ENCODE results near the gene PIGS. TPM values are rescaled to one million over a fixed set of nuclear protein-coding genes. Genes with fewer than 3 reads are reported as not detected.

PIGS gene
- total RNA-seq, 2 experiments from 2014 or later: 61.0 to 66.2 TPM

DNA sequence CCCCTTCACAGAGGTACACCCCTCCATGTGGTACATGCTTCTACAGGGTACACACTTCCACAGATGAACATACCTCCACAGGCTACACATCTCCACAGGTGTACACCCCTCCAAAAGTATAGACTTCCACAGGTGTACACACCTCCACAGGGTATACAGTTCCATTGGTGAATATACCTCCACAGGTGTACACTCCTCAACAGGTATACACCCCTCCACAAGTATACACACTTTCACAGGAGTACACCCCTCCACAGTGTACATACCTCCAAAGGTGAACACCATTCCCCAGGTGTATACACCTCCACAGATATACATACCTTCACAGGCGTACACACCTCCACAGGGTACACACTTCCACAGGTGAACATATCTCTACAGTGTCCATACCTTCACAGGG, 55.8 kb downstream of the PIGS start:
- no peak for DNase-seq
- Mint-ChIP-seq H3K27me3 (peaks cover 22% of the 10 kb centered on the region), H3K36me3 (no peaks in the 10 kb centered on the region), H3K9me3 (ENCODE audit: low read depth) (peaks cover 4% of the 10 kb centered on the region), H3K27ac (no peak overlapping the region), H3K4me3 (no peak overlapping the region), H3K4me1 (peaks cover 9% of the 10 kb centered on the region)
- CTCF ChIA-PET: no interaction called here
- ATAC-seq: no peak

DNA sequence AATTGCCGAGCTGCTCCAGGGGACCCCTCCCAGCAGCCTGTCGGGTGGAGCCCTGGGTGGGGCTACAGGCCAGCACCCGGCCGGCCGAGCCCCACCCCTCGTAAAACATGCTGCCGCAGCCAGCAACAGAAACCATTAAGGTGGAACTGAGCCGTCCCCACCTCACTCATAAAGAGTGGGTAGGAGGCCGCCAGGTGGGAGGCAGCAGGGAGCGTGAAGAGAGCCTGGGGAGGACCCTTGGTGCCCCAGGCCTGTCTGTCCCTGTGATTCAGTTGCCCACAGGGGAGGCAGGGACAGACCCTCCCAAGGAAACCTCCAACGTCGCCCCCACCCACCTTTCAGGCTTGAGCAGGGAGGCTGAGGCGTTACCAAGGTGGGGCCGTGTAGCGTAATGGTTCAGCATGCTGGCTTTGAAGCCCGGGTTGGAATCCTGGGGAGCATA, 56.7 kb downstream of the PIGS start:
- peaks cover 8% of the 10 kb centered on the region for H3K4me1 Mint-ChIP-seq
- H3K9me3 Mint-ChIP-seq (ENCODE audit: low read depth): peaks cover 4% of the 10 kb centered on the region
- H3K27me3 Mint-ChIP-seq: peaks cover 26% of the 10 kb centered on the region
- no peak overlapping the region for H3K27ac Mint-ChIP-seq
- DNase-seq (no peak), ATAC-seq (no peak)
- H3K4me3 Mint-ChIP-seq: no peak overlapping the region
- H3K36me3 Mint-ChIP-seq: no peaks in the 10 kb centered on the region
- CTCF ChIA-PET: no interaction called here

DNA sequence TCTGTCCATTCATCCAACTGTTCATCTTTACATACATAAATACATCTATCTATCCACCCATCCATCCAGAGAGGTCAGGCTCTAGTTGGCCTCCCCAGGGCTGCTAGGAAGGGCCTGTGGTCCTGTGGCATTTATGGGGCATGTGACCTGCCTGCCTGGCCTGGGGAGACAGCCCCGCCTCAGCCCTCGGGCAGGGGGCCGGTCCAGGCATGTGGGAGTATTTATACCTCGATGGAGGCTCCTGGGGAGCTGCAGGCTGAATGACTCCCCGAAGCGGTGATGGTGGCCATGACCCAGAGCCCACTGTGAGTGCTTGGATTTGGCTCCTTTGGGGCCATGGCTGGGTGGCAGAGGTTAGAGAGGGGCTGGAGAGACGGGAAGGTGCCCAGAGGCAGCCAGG, 57.8 kb downstream of the PIGS start:
- CTCF ChIA-PET: no interaction called here
- H3K27ac Mint-ChIP-seq: no peak overlapping the region
- H3K36me3 Mint-ChIP-seq: no peaks in the 10 kb centered on the region
- H3K27me3 Mint-ChIP-seq: peaks cover 26% of the 10 kb centered on the region
- H3K4me3 Mint-ChIP-seq: no peak overlapping the region
- no peak for ATAC-seq
- H3K4me1 Mint-ChIP-seq: no peaks in the 10 kb centered on the region
- DNase-seq: no peak
- H3K9me3 Mint-ChIP-seq (ENCODE audit: low read depth): peaks cover 4% of the 10 kb centered on the region

DNA sequence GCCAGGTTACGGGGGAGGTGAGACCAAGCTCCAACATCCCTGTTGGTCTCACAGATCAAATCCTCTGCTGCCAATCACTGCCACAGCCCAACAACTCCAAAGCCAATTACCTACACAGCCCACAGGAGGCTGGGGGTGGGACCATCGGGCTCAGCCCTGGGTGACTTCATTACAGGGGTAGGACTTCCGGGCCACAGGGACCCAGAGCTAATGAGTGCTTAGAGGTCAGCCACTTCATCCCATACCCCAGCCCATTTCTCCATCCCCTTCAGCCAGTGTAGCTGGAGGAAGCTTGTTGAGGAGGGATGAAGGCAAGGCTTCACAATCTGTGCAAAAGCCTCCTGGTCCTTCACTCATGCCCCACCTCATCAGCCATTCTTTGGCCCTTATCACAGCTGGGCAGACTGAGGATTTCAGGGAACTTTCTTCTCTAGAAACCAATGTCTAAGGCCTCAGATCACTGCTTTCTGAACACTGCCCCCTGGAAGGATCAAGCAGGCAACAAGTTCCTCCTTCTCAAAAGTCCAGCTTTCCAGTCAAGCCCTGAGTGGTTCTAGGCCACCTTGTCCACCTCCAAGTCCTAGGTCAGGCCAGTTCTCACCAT, 59.4 kb downstream of the PIGS start:
- DNase-seq: no peak

DNA sequence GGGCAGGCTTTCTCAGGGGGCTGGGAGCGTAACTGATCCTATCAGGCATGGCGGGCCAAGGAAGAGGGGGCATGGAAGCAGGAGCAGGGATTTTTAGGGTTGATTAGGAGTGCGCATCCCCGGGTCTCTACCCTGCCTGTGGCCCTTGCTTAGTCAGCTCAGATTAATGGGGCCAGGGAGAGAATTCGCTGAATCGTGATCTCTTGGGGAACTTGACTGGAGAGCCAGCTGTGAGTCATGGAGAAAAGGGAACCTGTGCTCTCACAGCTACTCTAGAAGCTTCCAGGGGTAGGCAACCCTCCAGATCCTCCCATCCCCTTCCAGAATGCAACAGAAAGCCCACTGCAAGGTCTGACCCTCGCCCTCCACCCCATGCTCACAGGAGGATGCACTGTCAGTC, 61.5 kb downstream of the PIGS start:
- no peak for ATAC-seq

More for the DNA sequence above, 59.4 kb downstream of the PIGS start:
- H3K27me3 Mint-ChIP-seq: peaks cover 30% of the 10 kb centered on the region
- H3K4me1 Mint-ChIP-seq: no peaks in the 10 kb centered on the region
- H3K9me3 Mint-ChIP-seq (ENCODE audit: low read depth): peaks cover 4% of the 10 kb centered on the region
- ATAC-seq: no peak
- no peaks in the 10 kb centered on the region for H3K36me3 Mint-ChIP-seq
- no peak overlapping the region for H3K27ac Mint-ChIP-seq
- CTCF ChIA-PET: interaction anchor here (1.5 kb wide), 1 partner anchor 8 kb away, joined by 3 read pairs; no protein-coding TSS in a partner anchor
- no peak overlapping the region for H3K4me3 Mint-ChIP-seq

DNA sequence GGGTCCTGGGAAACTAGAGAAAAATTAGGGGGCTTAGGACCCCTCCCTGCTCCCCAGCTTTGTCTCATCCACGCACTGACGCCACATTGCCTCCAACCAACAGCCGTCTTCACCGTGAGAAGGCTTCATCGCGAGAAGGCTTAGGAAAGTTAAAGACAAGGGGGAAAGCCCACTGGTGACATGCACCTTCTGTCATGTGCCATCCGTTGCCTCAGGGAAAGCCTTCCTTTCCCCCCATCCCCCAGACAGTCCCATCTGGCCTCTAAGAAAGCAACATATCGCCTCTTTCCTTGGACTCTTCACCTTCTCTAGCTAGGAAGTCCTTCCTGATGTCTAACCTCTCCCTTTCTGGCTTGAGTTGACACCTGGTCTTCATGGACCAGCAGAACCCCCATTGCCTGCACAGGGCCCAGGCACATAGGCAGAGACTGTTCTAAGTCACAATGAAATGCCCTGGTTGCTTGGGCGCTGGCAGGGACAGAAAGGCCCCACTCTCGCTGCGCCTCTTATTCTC, 63.1 kb downstream of the PIGS start:
- CTCF ChIA-PET: no interaction called here
- no peak overlapping the region for H3K4me3 Mint-ChIP-seq

More for the DNA sequence above, 61.5 kb downstream of the PIGS start:
- Mint-ChIP-seq H3K4me3 (no peak overlapping the region), H3K9me3 (ENCODE audit: low read depth) (no peaks in the 10 kb centered on the region), H3K4me1 (no peaks in the 10 kb centered on the region), H3K27me3 (peaks cover 34% of the 10 kb centered on the region), H3K36me3 (no peaks in the 10 kb centered on the region), H3K27ac (no peak overlapping the region)
- no peak for DNase-seq
- CTCF ChIA-PET: interaction anchor here (0.9 kb wide), 1 partner anchor 93 kb away, joined by 3 read pairs; no protein-coding TSS in a partner anchor

DNA sequence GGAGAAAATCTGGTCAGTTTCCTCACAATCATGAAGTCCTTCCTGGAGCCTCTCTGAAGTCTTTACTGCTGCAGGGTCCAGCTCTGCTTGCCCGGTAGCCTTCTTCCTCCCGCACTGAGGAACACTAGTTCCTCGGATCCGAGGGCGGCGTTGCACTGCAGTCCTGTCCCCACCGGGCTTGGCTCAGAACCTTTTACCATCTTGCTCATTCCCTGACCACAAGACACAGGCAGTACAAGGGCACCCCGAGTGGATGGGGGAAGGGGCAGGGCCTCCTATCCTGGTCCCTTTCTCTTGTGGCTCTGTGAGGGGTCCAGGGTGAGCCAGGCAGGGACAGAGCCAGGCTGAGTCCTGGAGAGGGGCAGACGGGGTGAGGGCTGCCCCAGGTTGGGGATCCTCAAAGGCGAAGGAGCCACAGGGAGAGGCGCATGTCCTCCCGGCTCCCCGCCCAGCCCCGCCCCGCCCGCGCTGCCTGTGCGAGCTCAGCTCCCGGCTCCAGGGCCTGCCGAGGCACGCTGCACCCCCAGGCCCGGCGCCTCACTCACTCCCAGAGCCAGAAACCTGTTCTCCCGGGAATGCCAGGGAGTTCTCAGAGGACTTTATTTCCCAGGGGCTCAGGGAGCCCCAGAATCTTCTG, 63.6 kb downstream of the PIGS start:
- Mint-ChIP-seq H3K27ac (no peak overlapping the region), H3K27me3 (peaks cover 32% of the 10 kb centered on the region), H3K9me3 (ENCODE audit: low read depth) (no peaks in the 10 kb centered on the region), H3K36me3 (no peaks in the 10 kb centered on the region), H3K4me1 (no peaks in the 10 kb centered on the region), H3K4me3 (no peak overlapping the region)
- ATAC-seq: no peak
- CTCF ChIA-PET: no interaction called here
- no peak for DNase-seq

More for the DNA sequence above, 63.1 kb downstream of the PIGS start:
- no peak for ATAC-seq
- Mint-ChIP-seq H3K36me3 (no peaks in the 10 kb centered on the region), H3K27me3 (peaks cover 34% of the 10 kb centered on the region), H3K27ac (no peak overlapping the region), H3K9me3 (ENCODE audit: low read depth) (no peaks in the 10 kb centered on the region), H3K4me1 (no peaks in the 10 kb centered on the region)
- DNase-seq: no peak

DNA sequence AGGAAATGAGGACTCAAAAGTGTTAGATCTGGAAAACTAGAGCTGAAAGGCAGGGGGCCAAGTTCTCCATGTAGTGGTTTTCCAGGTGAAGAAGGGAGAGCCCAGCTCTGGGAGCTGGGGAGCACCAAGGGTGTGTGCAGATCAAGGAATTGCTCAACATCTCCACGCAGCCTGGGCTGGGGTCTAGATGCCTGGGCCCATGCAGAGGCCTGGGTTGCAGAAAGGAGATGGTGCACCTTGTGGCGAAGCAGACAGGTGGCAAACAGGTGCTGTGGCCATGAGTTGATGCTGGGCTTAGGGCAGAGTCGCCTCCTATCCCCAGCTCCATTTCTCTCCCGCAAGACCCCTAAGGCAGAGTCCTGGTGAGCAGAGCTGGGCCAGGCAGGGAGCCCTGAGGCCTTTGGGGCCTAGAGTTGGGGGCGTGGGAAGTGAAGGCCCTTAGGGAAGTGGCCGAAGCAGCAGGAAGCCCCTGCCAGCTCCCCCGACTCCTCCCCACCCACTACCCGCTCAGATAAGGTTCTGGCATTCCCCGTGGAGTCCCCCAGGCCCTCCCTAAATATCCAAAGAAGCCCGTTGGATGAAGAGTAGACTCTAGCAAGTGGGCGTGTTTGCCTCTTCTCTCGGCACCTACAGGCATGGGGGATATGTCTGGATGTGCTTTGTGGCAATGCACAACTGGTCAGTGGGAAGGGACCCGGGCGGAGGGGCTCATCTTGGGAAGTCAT, 64.4 kb downstream of the PIGS start:
- peaks cover 33% of the 10 kb centered on the region for H3K27me3 Mint-ChIP-seq
- no peaks in the 10 kb centered on the region for H3K4me1 Mint-ChIP-seq
- DNase-seq (no peak), ATAC-seq (no peak)
- CTCF ChIA-PET: no interaction called here
- H3K4me3 Mint-ChIP-seq: no peak overlapping the region
- H3K27ac Mint-ChIP-seq: no peak overlapping the region
- no peaks in the 10 kb centered on the region for H3K36me3 Mint-ChIP-seq
- H3K9me3 Mint-ChIP-seq (ENCODE audit: low read depth): no peaks in the 10 kb centered on the region

DNA sequence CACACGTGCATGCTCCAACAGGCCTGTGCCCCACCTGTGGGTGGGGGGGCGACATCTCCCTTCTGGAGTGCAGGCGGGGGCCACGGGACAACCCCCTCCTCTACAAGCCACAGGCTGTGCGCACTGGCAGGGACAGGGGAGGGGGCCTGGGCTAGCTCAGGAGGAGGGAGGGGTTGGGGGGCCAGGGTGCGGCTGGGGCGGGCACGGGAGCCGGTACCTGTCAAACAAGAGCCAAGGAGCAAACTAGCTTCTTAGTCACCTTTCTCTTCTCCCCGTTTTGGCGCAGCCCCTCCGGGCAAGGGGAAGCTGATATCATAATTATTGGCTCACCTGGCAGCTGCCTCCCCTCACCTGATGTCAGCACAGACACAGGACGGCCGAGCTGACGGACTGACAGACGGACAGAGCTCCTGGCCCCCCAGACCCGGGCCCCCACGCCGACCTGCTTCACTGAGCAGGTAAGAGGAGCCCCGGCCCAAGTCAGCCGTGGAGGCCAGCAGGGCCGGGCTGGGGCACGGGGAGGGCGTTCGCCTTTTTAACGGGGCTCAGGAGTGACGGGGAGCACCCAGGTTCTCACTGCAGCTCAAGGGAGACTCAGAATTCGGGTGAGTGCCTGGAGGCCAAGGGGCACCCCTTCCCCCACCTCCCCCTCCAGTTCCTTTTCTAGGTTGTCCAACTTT, 65.2 kb downstream of the PIGS start, which contains the start of gene FOXN1:
Gene FOXN1 (plus strand): TSS at position 363 of the 680 bp plus-strand sequence. CDS start 17,622 bp downstream, outside the sequence.
- CTCF ChIA-PET: no interaction called here
- no peak within 1 kb of the TSS for H3K4me3 Mint-ChIP-seq
- H3K27me3 Mint-ChIP-seq: peaks cover 29% of the 10 kb centered on the region
- no peak for DNase-seq
- no peaks in the 10 kb centered on the region for H3K9me3 Mint-ChIP-seq (ENCODE audit: low read depth)
- no peak within 1 kb of the TSS for H3K27ac Mint-ChIP-seq
- no peaks in the 10 kb centered on the region for H3K36me3 Mint-ChIP-seq
- ATAC-seq: no peak
- H3K4me1 Mint-ChIP-seq: no peaks in the 10 kb centered on the region

DNA sequence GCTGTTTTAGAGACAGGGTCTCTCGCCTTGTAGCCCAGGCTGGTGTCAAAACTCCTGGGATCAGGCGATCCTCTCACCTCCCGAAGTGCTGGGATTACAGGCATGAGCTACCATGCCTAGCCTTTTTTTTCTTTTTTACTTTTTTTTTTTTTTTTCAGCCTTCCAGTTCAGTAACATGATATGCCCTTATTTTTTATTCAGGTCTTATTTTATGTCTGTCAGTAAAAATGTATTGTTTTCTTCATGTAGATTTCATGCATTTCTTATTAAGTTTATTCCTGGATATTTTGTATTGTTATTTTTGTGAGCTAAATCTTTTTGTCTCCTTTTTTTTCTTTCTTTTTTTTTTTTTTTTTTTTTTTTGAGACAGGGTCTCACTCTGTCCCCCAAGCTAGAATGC, 67.9 kb downstream of the PIGS start:
- H3K4me3 Mint-ChIP-seq: no peak overlapping the region

More for the DNA sequence above, 67.9 kb downstream of the PIGS start:
- ATAC-seq (no peak), DNase-seq (no peak)
- CTCF ChIA-PET: interaction anchor here (0.7 to 2.7 kb wide), 6 partner anchors 9 to 1049 kb away, joined by 3 to 9 read pairs (median 4); no protein-coding TSS in a partner anchor
- H3K9me3 Mint-ChIP-seq (ENCODE audit: low read depth): no peaks in the 10 kb centered on the region
- H3K36me3 Mint-ChIP-seq: no peaks in the 10 kb centered on the region
- H3K27ac Mint-ChIP-seq: no peak overlapping the region
- peaks cover 18% of the 10 kb centered on the region for H3K27me3 Mint-ChIP-seq
- no peaks in the 10 kb centered on the region for H3K4me1 Mint-ChIP-seq

Other genes with a start within 250 kb of the PIGS start
- gene IFT20, start 236.1 kb downstream of the PIGS start, total RNA-seq: 10 to 100 TPM; 20.2 to 22.8 TPM
- gene TNFAIP1, start 235.8 kb downstream of the PIGS start, total RNA-seq: 10 to 100 TPM; 19.5 to 22.2 TPM
- gene POLDIP2, start 214.0 kb downstream of the PIGS start, total RNA-seq: 10 to 100 TPM; 68.6 to 83.5 TPM
- gene SEBOX, start 206.3 kb downstream of the PIGS start, total RNA-seq: not detected
- under 1 TPM; 0.18 to 0.26 TPM for gene VTN, start 201.2 kb downstream of the PIGS start, total RNA-seq
- 10 to 100 TPM; 20.2 to 24.8 TPM for gene SARM1, start 199.8 kb downstream of the PIGS start, total RNA-seq
- 1 to 10 TPM; 3.0 to 5.3 TPM for gene SLC46A1, start 165.3 kb downstream of the PIGS start, total RNA-seq
- gene SLC13A2, start 97.9 kb downstream of the PIGS start, total RNA-seq: not detected
- gene FOXN1, start 65.2 kb downstream of the PIGS start, total RNA-seq: not detected
- gene UNC119, start 18.9 kb downstream of the PIGS start, total RNA-seq: 10 to 100 TPM; 41.2 to 59.0 TPM
- 10 to 100 TPM; 36.9 to 52.0 TPM for gene ALDOC, start 5.4 kb upstream of the PIGS start, total RNA-seq
- 100 to 1,000 TPM; 151 to 197 TPM for gene SPAG5, start 27.5 kb upstream of the PIGS start, total RNA-seq
- 10 to 100 TPM; 25.4 to 28.2 TPM for gene RSKR, start 42.7 kb upstream of the PIGS start, total RNA-seq
- gene BLTP2, start 73.6 kb upstream of the PIGS start, total RNA-seq: 100 to 1,000 TPM; 163 to 186 TPM
- gene SDF2, start 90.4 kb upstream of the PIGS start, total RNA-seq: 10 to 100 TPM; 45.9 to 48.9 TPM
- 10 to 100 TPM; 64.7 to 81.2 TPM for gene SUPT6H, start 90.7 kb upstream of the PIGS start, total RNA-seq
- gene PROCA1, start 140.4 kb upstream of the PIGS start, total RNA-seq: 1 to 10 TPM; 6.1 to 9.0 TPM
- 1 to 10 TPM; 5.6 to 8.3 TPM for gene RAB34, start 146.3 kb upstream of the PIGS start, total RNA-seq
- 1,000 to 10,000 TPM; 1,823 to 1,960 TPM for gene RPL23A, start 148.5 kb upstream of the PIGS start, total RNA-seq
- gene TLCD1, start 154.7 kb upstream of the PIGS start, total RNA-seq: 1 to 10 TPM; 3.2 to 5.6 TPM
- 1 to 10 TPM; 3.6 to 5.1 TPM for gene NEK8, start 157.3 kb upstream of the PIGS start, total RNA-seq
- gene TRAF4, start 172.5 kb upstream of the PIGS start, total RNA-seq: 100 to 1,000 TPM in 1 of 2 experiments, 10 to 100 TPM in 1; 60.1 to 107 TPM